Measurements from ENCODE around the gene HS6ST3.
"Not testable (repeated sequence)": the region's sequence is repeated elsewhere in the genome, so short reads cannot be mapped to it uniquely, and the experiment has no call there.

The HS6ST3 gene

DNA sequence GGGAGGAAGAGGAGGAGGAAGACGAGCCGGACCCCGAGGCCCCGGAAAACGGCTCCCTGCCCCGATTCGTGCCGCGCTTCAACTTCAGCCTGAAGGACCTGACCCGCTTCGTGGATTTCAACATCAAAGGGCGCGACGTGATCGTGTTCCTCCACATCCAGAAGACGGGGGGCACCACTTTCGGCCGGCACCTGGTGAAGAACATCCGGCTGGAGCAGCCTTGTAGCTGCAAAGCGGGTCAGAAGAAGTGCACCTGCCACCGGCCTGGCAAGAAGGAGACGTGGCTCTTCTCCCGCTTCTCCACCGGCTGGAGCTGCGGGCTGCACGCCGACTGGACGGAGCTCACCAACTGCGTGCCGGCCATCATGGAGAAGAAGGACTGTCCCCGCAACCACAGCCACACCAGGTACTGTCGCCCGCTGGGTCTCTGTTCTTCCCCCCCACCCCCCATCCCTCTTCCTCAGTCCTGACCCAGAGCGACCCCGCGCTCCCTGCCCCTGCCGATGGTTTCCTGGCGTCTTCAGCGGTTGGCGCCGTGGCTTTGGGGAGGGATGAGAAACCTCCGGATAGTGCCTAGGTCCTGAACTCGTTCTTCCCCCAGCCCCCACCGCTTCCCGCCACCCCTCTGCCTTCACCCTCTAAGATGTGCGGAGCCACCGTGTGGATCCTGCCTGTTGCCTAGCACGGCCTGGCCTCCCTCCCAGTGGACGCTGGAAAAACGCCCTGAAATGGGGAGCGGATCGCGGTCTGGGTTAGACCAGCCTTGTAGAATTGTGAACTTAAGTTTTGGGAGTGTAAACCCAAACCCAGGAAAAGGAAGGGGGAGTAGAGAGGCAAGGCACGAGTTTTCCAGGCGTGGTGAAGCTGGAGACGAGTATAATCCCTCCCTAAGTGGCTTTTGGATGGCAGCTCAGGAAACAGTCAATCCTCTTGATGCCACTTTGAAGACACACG is 1.5 kb downstream of the HS6ST3 start:
- DNase-seq (ENCODE audit: low read depth in 2 of 2) = no peak

DNA sequence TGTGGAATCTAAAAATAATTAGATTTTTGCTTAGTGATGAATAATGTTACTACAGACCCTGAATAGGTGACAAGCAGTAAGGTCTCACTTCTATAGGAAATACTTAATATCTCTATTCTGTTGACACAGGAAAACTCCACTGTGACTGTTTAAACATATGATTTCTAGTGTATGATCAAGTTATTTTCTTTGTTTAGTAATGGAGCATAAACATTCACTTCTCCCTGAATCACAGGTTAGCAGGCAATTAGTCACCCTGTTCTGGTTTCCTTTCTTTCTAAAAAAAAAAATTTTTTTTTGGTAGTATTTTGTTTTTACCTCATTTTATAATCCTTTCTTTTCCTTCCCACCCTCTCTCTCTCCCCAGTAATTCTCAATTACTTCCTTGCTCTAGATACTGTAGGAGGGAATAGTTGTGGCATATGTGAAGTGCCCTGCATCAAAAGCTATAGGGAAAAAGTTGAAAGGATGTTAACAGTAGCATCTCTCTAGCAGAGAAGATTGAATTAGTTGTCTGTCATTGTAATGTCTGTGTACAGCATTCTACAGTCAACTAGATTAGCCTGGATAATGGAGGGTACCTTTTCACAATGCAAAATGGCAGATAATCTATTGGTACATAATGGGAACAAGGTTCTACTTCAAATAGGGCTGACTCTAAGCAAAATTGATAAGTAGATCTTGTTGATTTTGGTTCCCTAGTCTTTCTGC is 3.5 kb downstream of the HS6ST3 start:
- no peak for DNase-seq (ENCODE audit: low read depth in 2 of 2)

DNA sequence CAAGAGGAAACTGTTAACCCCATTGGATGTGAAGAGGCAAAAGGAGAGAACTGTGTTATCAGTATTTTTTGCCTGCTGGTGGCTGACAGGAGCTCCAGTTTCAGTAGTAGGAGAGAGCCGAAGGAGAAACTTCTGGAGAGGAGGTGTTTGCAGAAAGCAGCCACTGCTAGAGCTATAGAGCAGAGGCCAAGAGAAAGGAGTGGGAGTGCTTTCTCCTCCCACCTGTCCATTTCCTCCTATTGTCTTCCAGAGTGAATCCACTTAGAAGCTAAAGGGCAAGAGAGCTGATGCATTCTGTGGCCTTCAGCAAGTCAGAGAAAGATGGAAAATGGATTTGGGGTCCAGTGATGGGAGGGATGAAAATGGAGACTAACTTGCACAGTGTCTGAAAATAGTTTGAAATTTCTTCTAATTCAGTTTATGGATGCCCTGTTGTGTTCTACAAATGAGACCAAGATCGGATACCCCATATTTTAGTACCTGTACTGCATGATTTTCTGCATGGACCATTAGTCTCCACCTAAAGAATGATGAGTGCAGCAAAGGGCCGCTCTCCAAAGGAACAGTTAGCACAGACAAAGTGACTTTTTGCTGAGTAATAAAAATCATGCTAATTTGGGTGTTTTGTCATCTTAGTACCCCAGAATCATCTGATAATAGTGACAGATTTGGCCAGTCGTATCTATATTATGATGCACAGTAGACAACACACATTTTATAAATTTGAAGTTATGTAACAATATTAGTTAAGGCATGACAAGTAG is 10.7 kb downstream of the HS6ST3 start:
- no peak for DNase-seq (ENCODE audit: low read depth in 2 of 2)

DNA sequence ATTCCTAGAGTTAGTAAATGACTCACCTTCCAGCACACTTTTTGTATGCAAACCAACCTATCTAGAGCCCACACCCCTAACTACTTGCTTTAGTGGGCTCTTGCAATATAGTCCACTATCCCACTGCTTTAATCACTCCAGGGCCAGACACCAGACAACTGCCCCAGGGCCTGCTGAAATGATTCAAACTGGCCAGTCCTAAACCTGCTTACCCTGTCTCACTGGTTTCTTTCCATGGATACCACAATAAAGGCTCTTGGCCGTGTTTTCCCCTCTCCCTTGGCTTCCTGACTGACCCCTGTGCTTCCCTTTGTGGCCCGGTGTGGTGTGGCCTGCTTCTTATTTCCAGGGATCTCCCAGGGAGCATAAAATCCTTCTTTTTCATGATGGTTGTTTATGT is 14.6 kb downstream of the HS6ST3 start:
- DNase-seq (ENCODE audit: low read depth in 2 of 2) = no peak

DNA sequence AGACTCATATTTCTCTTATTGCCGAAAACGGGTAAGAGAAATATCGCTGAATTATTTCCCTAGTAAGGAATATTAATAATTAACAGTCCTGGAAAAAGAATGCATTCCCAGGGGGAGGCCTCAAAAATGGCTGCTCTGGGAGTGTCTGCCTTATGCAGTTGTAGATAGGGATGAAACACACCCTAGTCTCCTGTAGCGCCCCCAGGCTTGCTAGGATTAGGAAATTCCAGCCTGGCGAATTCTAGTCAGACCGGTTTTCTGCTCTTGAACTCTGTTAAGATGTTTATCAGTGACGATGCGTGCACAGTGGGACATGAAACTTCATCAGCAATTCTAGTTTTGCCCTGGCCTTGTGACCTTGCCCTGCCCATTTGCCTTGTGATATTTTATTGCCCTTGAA is 18.2 kb downstream of the HS6ST3 start:
- DNase-seq (ENCODE audit: low read depth in 2 of 2) = not testable (repeated sequence)

DNA sequence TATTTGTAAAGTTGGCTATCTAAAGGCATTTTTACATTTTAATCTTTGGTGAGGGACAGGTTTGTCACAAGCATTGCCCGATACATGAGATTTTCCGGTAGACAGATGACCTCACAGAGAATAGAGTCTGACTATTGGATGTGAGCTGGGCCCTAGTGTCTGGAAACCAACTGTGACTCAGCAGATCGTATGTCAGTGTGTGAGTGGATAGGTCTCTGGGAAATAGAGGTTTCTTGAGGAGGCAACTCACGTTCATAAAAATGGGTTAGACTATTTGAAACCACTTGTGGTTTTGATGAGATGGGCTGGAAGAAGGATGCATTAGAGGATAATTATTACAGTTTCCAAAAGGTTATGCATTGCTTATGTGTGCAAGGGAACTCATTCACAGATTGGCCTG is 19.2 kb downstream of the HS6ST3 start:
- no peak for DNase-seq (ENCODE audit: low read depth in 2 of 2)

DNA sequence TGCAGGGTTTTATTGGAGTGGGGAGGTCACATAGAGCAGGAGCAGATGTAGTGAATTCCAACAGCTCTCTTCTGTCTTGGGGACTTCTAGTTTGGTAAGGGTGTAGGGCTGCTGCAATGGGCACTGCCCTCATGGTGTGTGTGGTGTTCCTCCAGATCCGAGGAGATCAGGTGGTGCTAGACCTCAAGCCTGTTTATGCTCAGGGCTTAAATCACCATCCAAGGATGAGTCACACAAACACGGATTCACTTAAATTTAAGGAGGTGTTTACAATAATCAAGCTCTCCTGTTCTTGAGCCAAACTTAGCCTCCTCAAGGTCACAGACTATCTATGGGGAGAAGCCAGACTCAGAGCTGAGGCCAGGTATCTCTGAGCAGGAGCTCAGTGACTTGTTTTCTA is 23.0 kb downstream of the HS6ST3 start:
- no peak for DNase-seq (ENCODE audit: low read depth in 2 of 2)

DNA sequence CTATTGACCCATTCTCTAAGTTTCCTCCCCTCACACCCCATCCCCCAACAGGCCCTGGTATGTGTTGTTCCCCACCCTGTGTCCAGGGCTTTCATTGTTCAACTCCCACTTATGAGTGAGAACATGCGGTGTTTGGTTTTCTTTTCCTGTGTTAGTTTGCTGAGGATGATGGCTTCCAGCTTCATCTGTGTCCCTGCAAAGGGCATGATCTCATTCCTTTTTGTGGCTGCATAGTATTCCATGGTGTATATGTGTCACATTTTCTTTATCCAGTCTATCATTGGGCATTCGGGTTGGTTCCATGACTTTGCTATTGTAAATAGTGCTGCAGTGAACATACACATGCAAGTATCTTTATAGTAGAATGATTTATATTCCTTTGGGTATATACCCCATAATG is 25.5 kb downstream of the HS6ST3 start:
- not testable (repeated sequence) for DNase-seq (ENCODE audit: low read depth in 2 of 2)

GRCh38 chr13:96119921-96120320 is 30.0 kb downstream of the HS6ST3 start:
- no peak for DNase-seq (ENCODE audit: low read depth in 2 of 2)

DNA sequence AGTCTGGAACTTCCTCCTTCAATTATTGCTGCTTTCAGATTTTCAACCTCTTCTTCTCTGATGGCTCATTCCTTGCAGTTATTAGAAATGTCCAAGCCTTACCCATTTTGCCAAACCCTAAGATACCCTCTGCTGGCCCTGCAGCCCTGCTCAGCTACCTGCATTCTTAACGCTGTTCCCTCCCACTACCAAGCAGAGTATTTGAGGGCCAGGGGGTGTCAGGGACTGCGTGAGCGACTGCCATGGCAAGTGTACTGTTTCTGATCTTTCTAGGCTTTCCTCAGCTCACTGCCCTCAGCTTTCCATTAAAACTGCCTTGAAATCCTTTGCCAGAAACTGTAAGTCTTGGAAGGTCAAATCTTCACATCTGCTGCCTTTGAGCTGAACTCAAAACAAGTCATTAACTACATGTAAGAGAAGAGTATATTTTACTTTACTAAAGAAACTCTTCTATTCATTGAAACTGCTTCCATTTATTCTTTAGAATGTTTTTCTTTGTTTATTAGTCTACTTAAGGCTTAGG is 41.0 kb downstream of the HS6ST3 start:
- no peak for DNase-seq (ENCODE audit: low read depth in 2 of 2)

DNA sequence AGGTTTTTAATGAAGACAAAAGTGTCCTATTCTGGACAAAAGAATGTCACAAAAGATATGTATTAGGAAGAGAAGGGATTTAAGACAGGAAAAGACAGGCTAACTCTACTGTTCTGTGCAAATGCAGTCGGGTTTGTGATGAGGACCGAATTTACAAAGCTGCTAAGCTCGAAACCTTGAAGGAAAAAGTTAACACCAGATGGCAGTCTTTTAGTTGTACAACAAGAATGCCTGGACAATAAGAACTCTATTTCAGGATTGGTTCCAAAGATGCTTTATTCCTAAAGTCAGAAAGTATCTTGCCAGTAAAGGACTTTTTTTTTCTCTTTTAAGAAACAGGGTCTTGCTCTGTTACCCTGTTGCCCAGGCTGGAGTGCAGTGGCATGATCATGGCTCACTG is 51.1 kb downstream of the HS6ST3 start:
- no peak for DNase-seq (ENCODE audit: low read depth in 2 of 2)

GRCh38 chr13:96159725-96160124 is 69.8 kb downstream of the HS6ST3 start:
- no peak for DNase-seq (ENCODE audit: low read depth in 2 of 2)

DNA sequence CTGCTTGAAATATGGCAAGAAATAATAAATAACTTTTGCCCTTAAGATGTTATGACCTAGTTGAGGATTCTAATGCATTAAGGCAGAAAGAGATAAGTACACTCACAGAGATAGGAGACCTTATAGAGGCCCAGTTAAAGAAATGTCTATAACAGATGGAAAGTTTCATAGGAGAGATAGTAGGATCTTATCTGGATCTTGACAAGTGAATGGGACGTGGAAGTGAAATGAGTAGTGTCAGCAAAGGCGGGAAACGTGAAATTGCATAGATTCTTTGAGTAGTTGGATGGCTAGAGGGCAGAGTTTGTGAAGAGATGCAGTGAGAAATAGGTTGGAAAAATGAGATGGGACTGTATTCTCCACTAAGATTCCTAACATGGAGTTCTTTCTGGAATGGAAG is 71.2 kb downstream of the HS6ST3 start:
- DNase-seq (ENCODE audit: low read depth in 2 of 2) = no peak

- no peak for DNase-seq (ENCODE audit: low read depth in 2 of 2)
Measured at GRCh38 chr13:96165840-96166239, 75.9 kb downstream of the HS6ST3 start.

- no peak for DNase-seq (ENCODE audit: low read depth in 2 of 2)
Measured at GRCh38 chr13:96172066-96172465, 82.2 kb downstream of the HS6ST3 start.

DNA sequence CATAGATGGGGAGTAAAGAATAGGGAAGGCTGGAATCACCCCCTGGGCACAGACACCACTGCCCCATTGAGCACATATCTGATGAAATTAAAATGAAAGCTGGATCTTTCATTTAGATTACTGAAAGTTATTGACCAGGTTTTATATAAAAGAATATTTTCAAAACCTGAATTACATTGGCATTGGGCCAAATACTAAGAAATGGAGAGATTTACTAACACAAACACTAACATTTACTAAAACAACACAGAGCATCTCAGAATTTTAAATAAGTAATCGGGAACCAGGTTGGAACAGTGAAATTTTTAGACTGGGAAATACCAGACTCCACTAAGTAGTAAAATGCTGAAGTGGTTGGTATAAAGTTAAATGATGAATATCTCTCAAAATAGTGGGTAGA is 88.9 kb downstream of the HS6ST3 start:
- no peak for DNase-seq (ENCODE audit: low read depth in 2 of 2)

- no peak for DNase-seq (ENCODE audit: low read depth in 2 of 2)
Measured at GRCh38 chr13:96179309-96179708, 89.4 kb downstream of the HS6ST3 start.

DNA sequence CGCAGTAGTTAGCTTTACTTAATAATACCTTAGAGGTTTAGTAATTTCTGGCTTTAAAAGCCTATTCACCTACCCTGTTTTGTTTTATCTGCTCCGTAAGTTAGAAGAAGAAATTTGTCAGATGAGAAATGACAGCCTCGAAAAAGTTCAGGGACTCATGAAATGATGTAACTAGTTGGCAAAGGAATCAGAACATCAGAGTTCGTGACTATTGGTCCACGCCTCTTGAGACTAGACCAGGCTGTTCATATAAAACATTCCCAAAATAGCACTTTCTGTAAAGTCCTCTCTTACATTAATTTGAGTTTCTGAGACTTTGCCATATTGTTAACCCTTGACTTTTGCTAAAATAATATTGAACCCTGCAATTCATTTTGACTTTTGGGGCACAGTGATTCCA is 92.0 kb downstream of the HS6ST3 start:
- DNase-seq (ENCODE audit: low read depth in 2 of 2) = no peak

GRCh38 chr13:96185818-96186217 is 95.9 kb downstream of the HS6ST3 start:
- no peak for DNase-seq (ENCODE audit: low read depth in 2 of 2)

DNA sequence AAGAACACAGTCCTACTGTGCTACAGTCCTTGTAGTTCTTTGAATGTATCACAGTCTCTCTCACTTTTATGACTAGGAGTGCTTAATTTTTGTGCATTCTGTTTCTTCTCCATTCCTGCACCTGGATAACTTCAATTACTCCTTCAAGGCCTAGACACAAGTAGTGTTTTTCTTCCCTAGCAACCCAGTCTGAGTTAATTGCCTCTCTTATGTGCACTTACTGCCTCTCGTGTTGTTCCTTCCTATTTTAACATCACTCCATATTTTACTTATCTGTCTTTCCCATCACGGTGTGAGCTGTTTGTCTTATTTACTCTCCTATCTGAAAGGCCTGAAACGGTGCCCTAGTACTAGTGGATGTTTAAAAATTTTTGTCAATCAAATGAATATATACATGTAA is 101.5 kb downstream of the HS6ST3 start:
- no peak for DNase-seq (ENCODE audit: low read depth in 2 of 2)

GRCh38 chr13:96193728-96194310 is 103.9 kb downstream of the HS6ST3 start:
- DNase-seq (ENCODE audit: low read depth in 2 of 2) = no peak

DNA sequence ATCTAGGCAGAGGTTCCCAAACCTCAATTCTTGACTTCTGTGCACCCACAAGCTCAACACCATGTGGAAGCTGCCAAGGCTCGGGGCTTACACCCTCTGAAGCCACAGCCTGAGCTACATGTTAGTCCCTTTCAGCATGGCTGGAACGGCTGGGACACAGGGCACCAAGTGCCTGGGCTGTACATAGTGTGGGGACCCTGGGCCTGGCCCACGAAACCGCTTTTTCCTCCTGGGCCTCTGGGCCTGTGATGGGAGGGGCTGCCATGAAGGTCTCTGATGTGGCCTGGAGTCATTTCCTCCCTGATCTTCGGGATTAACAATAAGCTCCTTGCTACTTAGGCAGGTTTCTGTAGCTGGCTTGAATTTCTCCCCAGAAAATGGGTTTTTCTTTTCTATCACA is 108.1 kb downstream of the HS6ST3 start:
- no peak for DNase-seq (ENCODE audit: low read depth in 2 of 2)

Measured in stimulated activated CD4-positive, alpha-beta T cell treated with anti-CD3 and anti-CD28 coated beads, Interleukin-4, amount 100 ng/mL, for 48 hours (primary cell).